OCI-LY1 (cell line): ENCODE results near the gene QPCT.

Experiments
- H2AFZ ChIP-seq: fragments of 200-600 bp; sonication (generic), shearing (Covaris generic); 2 replicates; pipeline ENCODE4 v1.6.0; 2014; ENCODE audit warnings: antibody characterized with exemption, mild to moderate bottlenecking, low read length
- H3F3A ChIP-seq: fragments of 200-600 bp; sonication (generic), shearing (Covaris generic); 2 replicates; pipeline ENCODE4 v1.6.0; 2014; ENCODE audit warnings: mild to moderate bottlenecking, antibody characterized with exemption, low read length, moderate library complexity; ENCODE audit not compliant: insufficient read depth
- H3K27ac ChIP-seq: fragments of 200-600 bp; sonication (generic); 2 replicates; pipeline ENCODE4 v1.5.1; 2014; ENCODE audit warnings: low read length, mixed run types, mild to moderate bottlenecking, low read depth; ENCODE audit not compliant: poor library complexity, severe bottlenecking
- H3K27me3 ChIP-seq: fragments of 200-600 bp; sonication (generic); 2 replicates; pipeline ENCODE4 v1.6.0; 2014; ENCODE audit warnings: antibody characterized with exemption, mild to moderate bottlenecking, low read length, moderate library complexity; ENCODE audit not compliant: insufficient read depth
- H3K36me3 ChIP-seq: fragments of 200-600 bp; sonication (generic); 2 replicates; pipeline ENCODE4 v1.6.1; 2014; ENCODE audit warnings: mild to moderate bottlenecking, antibody characterized with exemption, low read length, moderate library complexity, mixed read lengths; ENCODE audit not compliant: insufficient read depth
- H3K4me1 ChIP-seq: fragments of 200-600 bp; sonication (generic); 2 replicates; pipeline ENCODE4 v1.5.1; 2014; ENCODE audit warnings: mild to moderate bottlenecking, low read length, moderate library complexity; ENCODE audit not compliant: insufficient read depth, severe bottlenecking
- H3K4me2 ChIP-seq: fragments of 200-600 bp; sonication (generic), shearing (Covaris generic); 2 replicates; pipeline ENCODE4 v1.6.1; 2014; ENCODE audit warnings: low read length
- H3K4me3 ChIP-seq: fragments of 200-600 bp; sonication (generic); 2 replicates; pipeline ENCODE4 v1.5.1; 2014; ENCODE audit warnings: low read length, low read depth, mild to moderate bottlenecking, mixed read lengths; ENCODE audit not compliant: poor library complexity, severe bottlenecking
- H3K79me2 ChIP-seq: fragments of 200-600 bp; shearing (Covaris generic); 2 replicates; pipeline ENCODE4 v1.6.1; 2016; ENCODE audit warnings: mixed run types, low read length, mixed read lengths; ENCODE audit not compliant: insufficient read depth
- H3K9ac ChIP-seq: fragments of 200-600 bp; sonication (generic), shearing (Covaris generic); 2 replicates; pipeline ENCODE4 v1.6.1; 2014; ENCODE audit warnings: mild to moderate bottlenecking, low read length, mixed read lengths
- H3K9me2 ChIP-seq: fragments of 200-600 bp; sonication (generic), shearing (Covaris generic); 2 replicates; pipeline ENCODE4 v1.6.1; 2014; ENCODE audit warnings: low read depth, mild to moderate bottlenecking, low read length, mixed read lengths
- H3K9me3 ChIP-seq: fragments of 200-600 bp; shearing (Covaris generic); 2 replicates; pipeline ENCODE4 v1.6.1; 2014; ENCODE audit warnings: low read length, mixed read lengths
- H4K20me1 ChIP-seq: fragments of 200-600 bp; sonication (generic), shearing (Covaris generic); 2 replicates; pipeline ENCODE4 v1.6.0; 2016; ENCODE audit warnings: mild to moderate bottlenecking, low read length; ENCODE audit not compliant: insufficient read depth
- EZH2 ChIP-seq: fragments of 200-600 bp; sonication (generic), shearing (Covaris generic); IDR thresholded peaks from 2 replicates; pipeline ENCODE4 v1.8.0; 2017; ENCODE audit warnings: borderline replicate concordance, mixed run types, mild to moderate bottlenecking, antibody characterized with exemption, low read length, moderate library complexity, mixed read lengths
- TF ChIP-seq, protein P1 (sequence below): fragments of 200-600 bp; sonication (generic), shearing (Covaris generic); IDR thresholded peaks from 2 replicates; pipeline ENCODE4 v1.5.1; 2017; ENCODE audit warnings: mild to moderate bottlenecking, antibody characterized with exemption, low read length, moderate library complexity, mixed read lengths

The QPCT gene

GRCh38 chr2:37421686-37422085, 77.3 kb downstream of the QPCT start:
- Histone ChIP-seq H3K27ac (no peak overlapping the region), H3K9ac (no peak overlapping the region), H2AFZ (no peak overlapping the region), H3K9me3 (no peaks in the 10 kb centered on the region), H3F3A (no peaks in the 10 kb centered on the region), H4K20me1 (no peaks in the 10 kb centered on the region), H3K4me3 (no peak overlapping the region), H3K79me2 (no peaks in the 10 kb centered on the region), H3K9me2 (no peaks in the 10 kb centered on the region), H3K27me3 (no peaks in the 10 kb centered on the region; the same call in 1 of the 2 replicates), H3K4me2 (no peak overlapping the region), H3K4me1 (no peaks in the 10 kb centered on the region), H3K36me3 (no peaks in the 10 kb centered on the region)
- TF ChIP-seq, protein P1, sequence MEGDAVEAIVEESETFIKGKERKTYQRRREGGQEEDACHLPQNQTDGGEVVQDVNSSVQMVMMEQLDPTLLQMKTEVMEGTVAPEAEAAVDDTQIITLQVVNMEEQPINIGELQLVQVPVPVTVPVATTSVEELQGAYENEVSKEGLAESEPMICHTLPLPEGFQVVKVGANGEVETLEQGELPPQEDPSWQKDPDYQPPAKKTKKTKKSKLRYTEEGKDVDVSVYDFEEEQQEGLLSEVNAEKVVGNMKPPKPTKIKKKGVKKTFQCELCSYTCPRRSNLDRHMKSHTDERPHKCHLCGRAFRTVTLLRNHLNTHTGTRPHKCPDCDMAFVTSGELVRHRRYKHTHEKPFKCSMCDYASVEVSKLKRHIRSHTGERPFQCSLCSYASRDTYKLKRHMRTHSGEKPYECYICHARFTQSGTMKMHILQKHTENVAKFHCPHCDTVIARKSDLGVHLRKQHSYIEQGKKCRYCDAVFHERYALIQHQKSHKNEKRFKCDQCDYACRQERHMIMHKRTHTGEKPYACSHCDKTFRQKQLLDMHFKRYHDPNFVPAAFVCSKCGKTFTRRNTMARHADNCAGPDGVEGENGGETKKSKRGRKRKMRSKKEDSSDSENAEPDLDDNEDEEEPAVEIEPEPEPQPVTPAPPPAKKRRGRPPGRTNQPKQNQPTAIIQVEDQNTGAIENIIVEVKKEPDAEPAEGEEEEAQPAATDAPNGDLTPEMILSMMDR = no peak
- TF ChIP-seq EZH2 = no peak

- TF ChIP-seq, protein P1 = no peak
- no peak for TF ChIP-seq EZH2
- Histone ChIP-seq H3F3A (no peaks in the 10 kb centered on the region), H3K9me2 (no peaks in the 10 kb centered on the region), H3K36me3 (no peaks in the 10 kb centered on the region), H3K27me3 (no peaks in the 10 kb centered on the region; the same call in 1 of the 2 replicates), H3K9ac (no peak overlapping the region), H4K20me1 (no peaks in the 10 kb centered on the region), H3K27ac (no peak overlapping the region), H3K4me3 (no peak overlapping the region), H3K4me2 (no peak overlapping the region), H3K4me1 (no peaks in the 10 kb centered on the region), H2AFZ (no peak overlapping the region), H3K79me2 (no peaks in the 10 kb centered on the region), H3K9me3 (no peaks in the 10 kb centered on the region)
Measured at GRCh38 chr2:37422816-37423215, 78.4 kb downstream of the QPCT start.
